A549 (cell line): ENCODE measurements around the gene PIK3R6.

ENCODE experiments used
- BHLHE40 ChIP-seq: IDR thresholded peaks from 2 replicates; pipeline ENCODE4 v1.6.1; 2012; ENCODE audit warnings: low read depth, low read length, inconsistent platforms
- CTCF ChIP-seq: fragments of >200 bp; sonication (Bioruptor Twin); formaldehyde crosslinking; IDR thresholded peaks from 3 replicates; pipeline ENCODE4 v1.5.1; 2016
- MYC ChIP-seq: IDR thresholded peaks from 2 replicates; pipeline ENCODE4 v1.6.1; 2012; ENCODE audit warnings: mild to moderate bottlenecking, inconsistent platforms, low read length, improper control_type of control experiment, borderline replicate concordance
- USF2 ChIP-seq: fragments of 450-650 bp; IDR thresholded peaks from 2 replicates; pipeline ENCODE4 v1.6.1; 2014; ENCODE audit warnings: antibody characterized with exemption

GRCh38 chr17:8844229-8845218 is 22.9 kb downstream of the PIK3R6 start:
- TF ChIP-seq CTCF (no peak), BHLHE40 (no peak), USF2 (no peak), MYC (no peak)
